ENCODE results near the gene TMEM273.
A peak's percentile ranks its signal among the peaks of the same experiment; 100 is the strongest.

The TMEM273 gene

GRCh38 chr10:49179699-49180443 is 8.3 kb downstream of the TMEM273 start:
- TF ChIP-seq EZH2 (IDR thresholded peaks at IDR 0.05; ENCODE audit: borderline replicate concordance, low read depth, low read length, severe bottlenecking) (no peak), CTCF (IDR thresholded peaks at IDR 0.05; ENCODE audit: borderline replicate concordance, extremely low read depth, low read length, poor library complexity, severe bottlenecking) (no peak)
- Histone ChIP-seq H3K4me1 (ENCODE audit: insufficient read depth, low read length) (peaks cover 50% of the 10 kb centered on the region), H3K36me3 (ENCODE audit: insufficient read depth, low read length) (no peaks in the 10 kb centered on the region), H2AFZ (ENCODE audit: low read depth, low read length) (no peak overlapping the region), H3K4me2 (ENCODE audit: insufficient read depth, low read length) (no peak overlapping the region), H3K9me3 (ENCODE audit: insufficient read depth, low read length, severe bottlenecking) (no peaks in the 10 kb centered on the region), H3K27ac (ENCODE audit: low read length) (no peak overlapping the region), H3K27me3 (ENCODE audit: insufficient read depth, low read length, poor library complexity) (no peaks in the 10 kb centered on the region), H4K20me1 (ENCODE audit: insufficient read depth, low read length) (no peaks in the 10 kb centered on the region), H3K9ac (ENCODE audit: low read depth, low read length) (no peak overlapping the region), H3K79me2 (ENCODE audit: insufficient read depth, low read length) (no peaks in the 10 kb centered on the region), H3K4me3 (ENCODE audit: low read depth in 1 of 2, low read length in 2 of 2) (no peak overlapping the region)
- no peak for ATAC-seq (ENCODE audit: insufficient read depth, low read depth)
- DNase-seq: no peak

GRCh38 chr10:49178489-49179471 is 9.4 kb downstream of the TMEM273 start:
- DNase-seq (no peak), ATAC-seq (ENCODE audit: insufficient read depth, low read depth) (no peak)
- no peaks in the 10 kb centered on the region for H3K9me3 ChIP-seq (ENCODE audit: insufficient read depth, low read length, severe bottlenecking)
- no peak overlapping the region for H3K9ac ChIP-seq (ENCODE audit: low read depth, low read length)
- H3K4me2 ChIP-seq (ENCODE audit: insufficient read depth, low read length): no peak overlapping the region
- no peak overlapping the region for H2AFZ ChIP-seq (ENCODE audit: low read depth, low read length)
- no peaks in the 10 kb centered on the region for H4K20me1 ChIP-seq (ENCODE audit: insufficient read depth, low read length)
- no peak overlapping the region for H3K4me3 ChIP-seq (ENCODE audit: low read depth in 1 of 2, low read length in 2 of 2)
- H3K36me3 ChIP-seq (ENCODE audit: insufficient read depth, low read length): no peaks in the 10 kb centered on the region
- H3K27me3 ChIP-seq (ENCODE audit: insufficient read depth, low read length, poor library complexity): no peaks in the 10 kb centered on the region
- H3K4me1 ChIP-seq (ENCODE audit: insufficient read depth, low read length): peaks cover 39% of the 10 kb centered on the region
- H3K79me2 ChIP-seq (ENCODE audit: insufficient read depth, low read length): no peaks in the 10 kb centered on the region
- TF ChIP-seq EZH2 (IDR thresholded peaks at IDR 0.05; ENCODE audit: borderline replicate concordance, low read depth, low read length, severe bottlenecking): no peak
- TF ChIP-seq CTCF (IDR thresholded peaks at IDR 0.05; ENCODE audit: borderline replicate concordance, extremely low read depth, low read length, poor library complexity, severe bottlenecking): no peak
- no peak overlapping the region; the same call in 1 of the 2 replicates for H3K27ac ChIP-seq (ENCODE audit: low read length)

GRCh38 chr10:49177391-49178355 is 10.5 kb downstream of the TMEM273 start:
- DNase-seq (no peak), ATAC-seq (ENCODE audit: insufficient read depth, low read depth) (peak; percentile 72)
- Histone ChIP-seq H3K4me1 (ENCODE audit: insufficient read depth, low read length) (peaks cover 28% of the 10 kb centered on the region), H3K79me2 (ENCODE audit: insufficient read depth, low read length) (0 out of 2 replicates have a peak, but pooled peaks cover 3% of the 10 kb centered on the region), H3K36me3 (ENCODE audit: insufficient read depth, low read length) (no peaks in the 10 kb centered on the region), H3K9me3 (ENCODE audit: insufficient read depth, low read length, severe bottlenecking) (no peaks in the 10 kb centered on the region), H3K27me3 (ENCODE audit: insufficient read depth, low read length, poor library complexity) (no peaks in the 10 kb centered on the region), H3K4me2 (ENCODE audit: insufficient read depth, low read length) (no peak overlapping the region), H4K20me1 (ENCODE audit: insufficient read depth, low read length) (no peaks in the 10 kb centered on the region), H3K4me3 (ENCODE audit: low read depth in 1 of 2, low read length in 2 of 2) (no peak overlapping the region), H3K27ac (ENCODE audit: low read length) (peak overlapping the region; percentile 61), H2AFZ (ENCODE audit: low read depth, low read length) (no peak overlapping the region), H3K9ac (ENCODE audit: low read depth, low read length) (no peak overlapping the region)
- TF ChIP-seq EZH2 (IDR thresholded peaks at IDR 0.05; ENCODE audit: borderline replicate concordance, low read depth, low read length, severe bottlenecking): no peak
- no peak for TF ChIP-seq CTCF (IDR thresholded peaks at IDR 0.05; ENCODE audit: borderline replicate concordance, extremely low read depth, low read length, poor library complexity, severe bottlenecking)

Measured in DND-41 (cell line).